Testis (tissue), 3 donors: Measurements from ENCODE around the gene TM4SF4. TPM values are rescaled to one million over a fixed set of nuclear protein-coding genes. Genes with fewer than 3 reads are reported as not detected.

Experiments used
- DNase-seq: peaks from one replicate; pipeline ENCODE4 v3.0.0-alpha.2; 2019
- H3K27ac ChIP-seq, 2 donors: fragments of 200-600 bp; sonication (generic); one replicate each; pipeline ENCODE4 v1.5.1; 2019
- H3K27me3 ChIP-seq: fragments of 200-600 bp; sonication (generic); one replicate; pipeline ENCODE4 v1.5.1; 2019
- H3K36me3 ChIP-seq: fragments of 200-600 bp; sonication (generic); one replicate; pipeline ENCODE4 v1.5.1; 2017; ENCODE audit warnings: low read depth; ENCODE audit errors: missing control alignments
- H3K4me1 ChIP-seq: fragments of 200-600 bp; sonication (generic); one replicate; pipeline ENCODE4 v1.5.1; 2019
- H3K4me3 ChIP-seq, 2 donors: fragments of 200-600 bp; sonication (generic); one replicate each; pipeline ENCODE4 v1.5.1; 2017 to 2019
- H3K9me3 ChIP-seq: fragments of 200-600 bp; sonication (generic); one replicate; pipeline ENCODE4 v1.5.1; 2017
- CTCF ChIP-seq, 3 experiments: fragments of 450-650 bp in 2 of 3; fragments of 200-600 bp in 1 of 3; sonication (generic) in 1 of 3; IDR thresholded peaks; one replicate each; pipeline ENCODE4 v1.5.1; 2016 to 2019; ENCODE audit warnings: antibody characterized with exemption in 3 of 3, mild to moderate bottlenecking in 2 of 3, moderate library complexity in 1 of 3
- POLR2A ChIP-seq: fragments of 450-650 bp; IDR thresholded peaks from one replicate; pipeline ENCODE4 v1.6.1; 2017; ENCODE audit warnings: antibody characterized with exemption, mild to moderate bottlenecking, moderate library complexity
- WGBS, 2 donors: methylation state at CpG; one replicate each; pipeline ENCODE4 v1.1.5; 2018; 5-methylcytosine and 5-hydroxymethylcytosine counted together
- intact Hi-C: fragments of 100-400 bp; cut with DNase I; formaldehyde crosslinking; loops from one replicate; pipeline ENCODE4 v1.15.1; 2023; ENCODE audit warnings: low total_unique reads
- polyA plus RNA-seq: library from polyadenylated mRNA; stranded (reverse); fragments of 350-450 nt; fragmentation: Illumina TruSeq; extraction: RNeasy Lipid Tissue Mini Kit (QIAGEN cat#74804); gene quantifications from one replicate; pipeline ENCODE4 v1.2.3, GENCODE V29; 2014; ENCODE audit warnings: low read depth, low replicate concordance; ENCODE audit not compliant: insufficient read depth
- total RNA-seq, 2 donors: library from RNA; depleted of rRNA; stranded (reverse); fragments of >200 nt; gene quantifications; one replicate each; pipeline ENCODE4 v1.2.3, GENCODE V29; 2016

Gene TM4SF4
- total and polyA plus RNA-seq, 3 donors from 2014 or later, result 0.12 to 1.4 (median 0.39) TPM

- 59 to 67% methylated on average over 2 of the region's 2 CpGs for WGBS, 2 donors
These were observed 2.3 kb upstream of the TM4SF4 start for GRCh38 chr3:149472030-149472797.

GRCh38 chr3:149473357-149474249 lies 894 bp upstream of the TM4SF4 start:
- Histone ChIP-seq H3K27me3 (no peaks in the 10 kb centered on the region), H3K36me3 (no peaks in the 10 kb centered on the region), H3K4me3 (no peak overlapping the region), H3K27ac (no peak overlapping the region), H3K4me1 (no peaks in the 10 kb centered on the region), H3K9me3 (no peaks in the 10 kb centered on the region)
- TF ChIP-seq CTCF (IDR thresholded peaks at IDR 0.05), result no peak
- TF ChIP-seq POLR2A, result no peak
- intact Hi-C loops, result loop anchor here (10.0 kb wide), 1 partner anchor 519 kb away; no protein-coding TSS in a partner anchor
- no peak for DNase-seq
- WGBS, 2 donors, result 55 to 61% methylated on average over 7 of the region's 7 CpGs

More at GRCh38 chr3:149472030-149472797, 2.3 kb upstream of the TM4SF4 start:
- intact Hi-C loops, result loop anchor here (10.0 kb wide), 1 partner anchor 517 kb away; no protein-coding TSS in a partner anchor
- no peaks in the 10 kb centered on the region for H3K9me3 ChIP-seq
- DNase-seq, result no peak
- no peak overlapping the region for H3K4me3 ChIP-seq
- no peaks in the 10 kb centered on the region for H3K36me3 ChIP-seq
- TF ChIP-seq CTCF (IDR thresholded peaks at IDR 0.05) (no peak), POLR2A (no peak)
- H3K27me3 ChIP-seq, result no peaks in the 10 kb centered on the region
- no peak overlapping the region for H3K27ac ChIP-seq
- no peaks in the 10 kb centered on the region for H3K4me1 ChIP-seq

GRCh38 chr3:149475451-149476060 lies 1.1 kb downstream of the TM4SF4 start:
- Histone ChIP-seq H3K36me3 (no peaks in the 10 kb centered on the region), H3K27me3 (no peaks in the 10 kb centered on the region), H3K9me3 (no peaks in the 10 kb centered on the region), H3K4me1 (peaks cover 11% of the 10 kb centered on the region), H3K27ac (no peak overlapping the region), H3K4me3 (no peak overlapping the region)
- TF ChIP-seq POLR2A, result no peak
- TF ChIP-seq CTCF (IDR thresholded peaks at IDR 0.05), result no peak
- DNase-seq, result no peak
- 92 to 93% methylated on average over 7 of the region's 7 CpGs for WGBS, 2 donors
- intact Hi-C loops, result loop anchor here (10.0 kb wide), 1 partner anchor 521 kb away; no protein-coding TSS in a partner anchor

GRCh38 chr3:149476225-149476624 lies 1.7 kb downstream of the TM4SF4 start:
- Histone ChIP-seq H3K27ac (no peak overlapping the region), H3K9me3 (no peaks in the 10 kb centered on the region), H3K27me3 (no peaks in the 10 kb centered on the region), H3K4me1 (peaks cover 11% of the 10 kb centered on the region), H3K4me3 (no peak overlapping the region), H3K36me3 (no peaks in the 10 kb centered on the region)
- intact Hi-C loops, result loop anchor here (10.0 kb wide), 1 partner anchor 521 kb away; no protein-coding TSS in a partner anchor
- WGBS, 2 donors, result 87 to 98% methylated on average over 4 of the region's 4 CpGs
- no peak for TF ChIP-seq CTCF (IDR thresholded peaks at IDR 0.05)
- no peak for DNase-seq
